ENCODE data around the gene ICAM3. TPM values are rescaled to one million over a fixed set of nuclear protein-coding genes. Genes with fewer than 3 reads are reported as not detected.

The ICAM3 gene
- total RNA-seq, 1 donor = 8.5 TPM

DNA sequence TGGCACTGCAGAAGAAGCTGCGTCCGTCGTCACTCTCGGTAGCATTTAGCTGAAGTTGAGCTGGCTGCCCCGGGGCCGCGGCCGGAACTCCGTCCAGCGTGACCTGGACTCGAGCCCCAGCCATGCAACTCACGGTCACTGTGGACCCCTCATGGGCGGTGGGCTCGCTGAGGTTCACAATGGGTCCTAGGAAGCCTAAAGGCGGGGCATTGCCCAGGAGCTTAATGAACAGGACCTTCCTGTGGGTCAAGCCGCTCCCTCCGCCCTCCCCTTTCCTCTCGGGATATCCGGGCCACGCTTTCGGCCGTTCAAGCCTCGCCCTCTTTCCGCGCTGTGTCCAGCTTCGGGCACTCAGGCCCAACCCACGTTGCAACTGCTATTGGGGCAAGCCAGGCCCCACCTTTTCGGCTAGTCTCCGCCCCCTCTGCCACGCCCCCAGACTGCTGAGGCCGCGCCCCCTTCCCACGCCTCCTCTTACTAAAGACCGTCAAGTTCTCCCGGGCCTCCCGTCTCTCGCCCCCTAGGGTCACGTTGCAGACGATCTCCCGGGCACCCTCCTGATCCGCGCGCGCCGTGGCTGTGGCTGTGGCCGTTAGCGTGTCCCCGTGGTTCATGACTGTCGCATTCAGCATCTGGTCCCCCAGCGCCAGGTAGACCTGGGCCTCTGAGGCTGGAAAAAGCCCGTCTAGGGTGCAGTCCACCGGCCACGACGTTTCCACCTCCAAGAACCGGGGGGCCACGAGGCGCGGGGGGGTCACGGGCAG is 4.7 kb downstream of the ICAM3 start:
- peak overlapping the region; percentile 88 for H3K4me3 ChIP-seq (ENCODE audit: low read depth, low read length)
- peak; percentile 93 for DNase-seq (ENCODE audit: low read depth)
- TF ChIP-seq, protein P1, sequence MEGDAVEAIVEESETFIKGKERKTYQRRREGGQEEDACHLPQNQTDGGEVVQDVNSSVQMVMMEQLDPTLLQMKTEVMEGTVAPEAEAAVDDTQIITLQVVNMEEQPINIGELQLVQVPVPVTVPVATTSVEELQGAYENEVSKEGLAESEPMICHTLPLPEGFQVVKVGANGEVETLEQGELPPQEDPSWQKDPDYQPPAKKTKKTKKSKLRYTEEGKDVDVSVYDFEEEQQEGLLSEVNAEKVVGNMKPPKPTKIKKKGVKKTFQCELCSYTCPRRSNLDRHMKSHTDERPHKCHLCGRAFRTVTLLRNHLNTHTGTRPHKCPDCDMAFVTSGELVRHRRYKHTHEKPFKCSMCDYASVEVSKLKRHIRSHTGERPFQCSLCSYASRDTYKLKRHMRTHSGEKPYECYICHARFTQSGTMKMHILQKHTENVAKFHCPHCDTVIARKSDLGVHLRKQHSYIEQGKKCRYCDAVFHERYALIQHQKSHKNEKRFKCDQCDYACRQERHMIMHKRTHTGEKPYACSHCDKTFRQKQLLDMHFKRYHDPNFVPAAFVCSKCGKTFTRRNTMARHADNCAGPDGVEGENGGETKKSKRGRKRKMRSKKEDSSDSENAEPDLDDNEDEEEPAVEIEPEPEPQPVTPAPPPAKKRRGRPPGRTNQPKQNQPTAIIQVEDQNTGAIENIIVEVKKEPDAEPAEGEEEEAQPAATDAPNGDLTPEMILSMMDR (IDR thresholded peaks at IDR 0.05; ENCODE audit: insufficient read depth, low read length) = peak; percentile 7

DNA sequence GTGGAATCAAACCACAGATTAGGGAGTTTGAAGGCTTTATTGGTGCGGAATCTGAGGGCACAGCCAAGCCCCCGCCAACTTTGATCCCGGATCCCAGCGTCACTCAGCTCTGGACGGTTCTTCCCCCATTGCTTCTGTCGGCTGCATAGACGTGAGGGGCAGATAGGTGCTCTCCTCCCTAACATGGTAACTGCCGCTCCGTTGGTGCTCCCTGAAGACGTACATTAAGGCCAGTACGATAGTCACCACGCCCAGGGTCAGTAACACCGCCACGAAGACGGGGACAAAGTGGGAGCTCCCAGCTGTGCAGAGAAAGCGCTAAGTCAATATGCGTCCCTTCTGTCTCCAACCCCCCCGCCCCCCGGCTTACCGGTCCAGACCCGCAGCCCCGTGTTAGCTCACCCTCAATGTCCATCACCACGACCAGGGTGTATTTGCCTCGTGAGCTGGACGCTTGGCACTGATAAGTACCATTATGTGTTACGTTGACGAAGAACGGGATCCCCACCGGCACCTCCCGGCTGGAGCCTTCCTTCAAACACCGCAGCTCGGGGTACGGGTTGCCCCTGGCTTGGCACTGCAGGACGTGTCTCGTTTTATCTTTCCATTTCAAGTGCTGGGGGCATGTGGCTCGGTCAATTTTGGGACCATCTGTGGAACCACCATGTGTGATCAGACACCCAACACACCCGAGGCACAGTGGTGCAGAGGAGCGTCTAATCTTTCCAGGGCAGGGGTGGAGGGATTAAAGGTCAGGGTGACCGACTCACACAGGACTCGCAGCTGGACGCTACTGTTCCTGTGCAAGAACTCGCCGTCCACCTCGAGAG is 5.5 kb downstream of the ICAM3 start:
- peak overlapping the region; percentile 88 for H3K4me3 ChIP-seq (ENCODE audit: low read depth, low read length)
- DNase-seq (ENCODE audit: low read depth) = peak; percentile 4
- TF ChIP-seq, protein P1 (IDR thresholded peaks at IDR 0.05; ENCODE audit: insufficient read depth, low read length) = no peak

DNA sequence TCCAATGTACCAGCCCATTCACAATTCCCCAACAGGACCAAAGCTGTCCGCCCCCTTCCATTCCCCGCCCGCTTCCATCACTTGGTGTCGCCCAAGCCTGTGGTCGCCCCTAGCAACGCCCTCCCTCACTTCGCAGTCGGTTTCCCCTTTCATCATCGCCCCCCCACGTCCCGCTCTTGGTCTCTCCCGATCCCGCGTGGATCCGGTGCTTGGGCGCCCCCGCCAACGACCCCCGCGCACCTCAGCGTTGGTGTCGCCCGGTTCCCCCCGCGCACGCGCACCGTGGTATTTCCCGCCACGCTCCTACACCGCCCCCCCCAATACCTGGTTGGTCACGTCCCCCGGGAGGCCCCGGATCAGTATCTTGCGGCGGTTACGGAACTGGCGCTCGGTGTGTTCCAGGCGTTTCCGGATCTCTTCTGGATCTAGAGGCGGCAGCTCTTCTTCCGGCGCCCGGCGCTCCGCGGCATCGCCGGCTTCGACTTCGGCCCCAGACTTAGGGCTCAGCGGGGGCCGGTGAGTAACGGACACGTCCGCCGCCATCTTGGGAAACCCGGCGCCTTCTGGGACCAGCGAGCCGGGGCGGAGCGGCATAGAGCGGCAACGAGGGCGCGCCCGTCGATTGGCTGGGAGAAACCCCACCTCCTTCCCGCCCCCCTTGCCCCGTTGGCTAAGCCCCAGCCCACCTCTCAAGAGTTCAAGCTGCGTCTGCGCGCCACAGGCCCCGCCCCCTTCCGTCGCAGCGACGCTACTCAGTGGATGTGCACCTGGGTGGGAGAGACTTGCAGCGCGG is 6.3 kb downstream of the ICAM3 start, which contains the start of gene RAVER1:
Gene RAVER1, minus strand, starts transcription at position 565 of the 793 bp plus-strand sequence. Its CDS starts 22 bp downstream, at position 543.
- TF ChIP-seq, protein P1 (IDR thresholded peaks at IDR 0.05; ENCODE audit: insufficient read depth, low read length) = no peak
- peak; percentile 96 for DNase-seq (ENCODE audit: low read depth)
- peak within 1 kb of the TSS; percentile 88 for H3K4me3 ChIP-seq (ENCODE audit: low read depth, low read length)

DNA sequence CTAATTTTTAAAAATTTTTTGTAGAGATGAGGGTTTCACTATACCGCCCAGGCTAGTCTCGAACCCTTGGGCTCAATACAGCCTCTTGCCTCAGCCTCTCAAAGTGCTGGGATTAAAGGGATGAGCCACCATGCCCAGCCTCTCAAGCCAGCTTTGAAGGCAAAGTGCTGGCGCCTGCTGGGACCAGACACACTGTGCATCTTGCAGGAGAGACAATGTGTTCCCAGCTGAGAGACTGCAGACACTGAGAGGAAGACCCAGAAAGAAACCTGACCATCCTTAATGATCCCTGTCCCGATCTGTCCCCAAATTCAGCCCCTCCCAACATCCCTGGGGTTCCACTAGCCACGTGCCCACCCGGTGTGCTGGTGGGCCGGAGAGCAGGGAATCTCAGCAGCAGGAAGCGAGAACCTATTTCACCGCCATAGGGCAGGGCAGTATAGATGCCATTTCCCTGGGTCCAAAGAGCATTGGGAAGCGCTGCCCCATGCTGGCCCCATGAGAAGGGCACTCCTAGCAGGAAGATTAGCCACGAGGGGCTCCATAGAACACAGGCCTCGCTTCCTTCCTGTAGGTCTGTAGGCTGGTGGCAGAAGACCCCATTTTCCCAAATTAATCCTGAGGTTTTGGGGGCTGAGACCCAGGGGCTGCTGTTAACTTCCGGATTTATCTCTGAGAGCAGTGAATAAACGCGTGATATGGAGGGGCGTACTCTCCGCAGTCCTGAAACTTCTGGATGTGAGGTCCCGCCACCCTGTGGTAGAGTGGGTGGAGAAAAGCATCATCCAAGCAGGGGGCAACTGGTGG is 7.1 kb downstream of the ICAM3 start:
- H3K4me3 ChIP-seq (ENCODE audit: low read depth, low read length) = peak overlapping the region; percentile 87
- DNase-seq (ENCODE audit: low read depth) = no peak
- TF ChIP-seq, protein P1 (IDR thresholded peaks at IDR 0.05; ENCODE audit: insufficient read depth, low read length) = no peak

DNA sequence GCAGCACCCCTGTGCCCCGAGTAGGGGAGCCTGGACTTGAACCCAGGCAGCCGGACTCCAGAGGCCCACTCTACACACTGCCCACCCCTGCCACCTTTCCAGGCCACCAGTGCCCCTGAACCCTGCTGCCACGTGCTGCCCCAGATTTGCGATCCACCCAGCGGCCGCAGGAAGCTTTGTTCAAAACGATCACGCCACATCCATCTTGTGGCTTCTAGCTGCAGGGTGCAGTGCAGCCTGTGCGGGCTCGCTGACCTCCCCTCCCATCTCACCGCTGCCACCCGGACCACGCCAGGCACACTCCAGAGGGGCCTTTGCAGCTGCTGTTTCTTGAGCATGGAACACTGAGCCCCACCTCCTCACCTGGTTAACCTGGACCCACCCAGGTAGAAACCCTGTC is 9.9 kb downstream of the ICAM3 start:
- TF ChIP-seq, protein P1 (IDR thresholded peaks at IDR 0.05; ENCODE audit: insufficient read depth, low read length) = no peak
- DNase-seq (ENCODE audit: low read depth) = no peak
- no peak overlapping the region for H3K4me3 ChIP-seq (ENCODE audit: low read depth, low read length)
